ENCODE results near the gene GALNT11. TPM values are rescaled to one million over a fixed set of nuclear protein-coding genes. Genes with fewer than 3 reads are reported as not detected.
"Not testable (repeated sequence)": the region's sequence is repeated elsewhere in the genome, so short reads cannot be mapped to it uniquely, and the experiment has no call there.

The GALNT11 gene
- total RNA-seq, 1 donor from 2014 or later = 9.0 TPM

DNA sequence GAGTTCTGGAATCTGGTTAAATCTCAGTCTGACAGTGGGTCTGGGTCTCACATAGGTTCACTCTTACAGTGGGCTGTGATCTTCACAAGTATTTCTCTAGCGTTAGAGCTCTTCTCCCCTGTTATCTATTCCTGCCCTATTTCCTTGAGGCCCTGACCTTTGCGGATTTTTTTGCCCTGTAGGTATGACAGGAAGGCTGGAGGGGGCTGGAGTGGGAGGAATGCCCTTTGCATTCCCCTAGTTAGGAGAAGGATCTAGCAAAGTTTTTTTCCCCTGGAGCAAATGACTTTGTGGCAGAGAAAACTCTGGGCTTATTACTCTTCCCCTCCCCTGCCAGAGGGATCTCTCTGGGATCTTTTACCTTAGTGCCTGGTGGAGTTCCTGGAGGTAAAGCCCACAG, 49.2 kb downstream of the GALNT11 start:
- H3K4me1 Mint-ChIP-seq = peaks cover 23% of the 10 kb centered on the region
- H3K9me3 Mint-ChIP-seq = peaks cover 8% of the 10 kb centered on the region
- H3K27me3 Mint-ChIP-seq = no peaks in the 10 kb centered on the region
- DNase-seq (no peak), ATAC-seq (ENCODE audit: low read depth) (no peak)
- POLR2A ChIA-PET = no interaction called here
- TF ChIP-seq, protein P1, sequence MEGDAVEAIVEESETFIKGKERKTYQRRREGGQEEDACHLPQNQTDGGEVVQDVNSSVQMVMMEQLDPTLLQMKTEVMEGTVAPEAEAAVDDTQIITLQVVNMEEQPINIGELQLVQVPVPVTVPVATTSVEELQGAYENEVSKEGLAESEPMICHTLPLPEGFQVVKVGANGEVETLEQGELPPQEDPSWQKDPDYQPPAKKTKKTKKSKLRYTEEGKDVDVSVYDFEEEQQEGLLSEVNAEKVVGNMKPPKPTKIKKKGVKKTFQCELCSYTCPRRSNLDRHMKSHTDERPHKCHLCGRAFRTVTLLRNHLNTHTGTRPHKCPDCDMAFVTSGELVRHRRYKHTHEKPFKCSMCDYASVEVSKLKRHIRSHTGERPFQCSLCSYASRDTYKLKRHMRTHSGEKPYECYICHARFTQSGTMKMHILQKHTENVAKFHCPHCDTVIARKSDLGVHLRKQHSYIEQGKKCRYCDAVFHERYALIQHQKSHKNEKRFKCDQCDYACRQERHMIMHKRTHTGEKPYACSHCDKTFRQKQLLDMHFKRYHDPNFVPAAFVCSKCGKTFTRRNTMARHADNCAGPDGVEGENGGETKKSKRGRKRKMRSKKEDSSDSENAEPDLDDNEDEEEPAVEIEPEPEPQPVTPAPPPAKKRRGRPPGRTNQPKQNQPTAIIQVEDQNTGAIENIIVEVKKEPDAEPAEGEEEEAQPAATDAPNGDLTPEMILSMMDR (IDR thresholded peaks at IDR 0.05) = no peak
- peaks cover 11% of the 10 kb centered on the region for H3K36me3 Mint-ChIP-seq (ENCODE audit: low read depth)
- no peak overlapping the region for H3K4me3 Mint-ChIP-seq
- intact Hi-C loops (cut with micrococcal nuclease) = no loop called here
- CTCF ChIA-PET = no interaction called here
- H3K27ac Mint-ChIP-seq = no peak overlapping the region

DNA sequence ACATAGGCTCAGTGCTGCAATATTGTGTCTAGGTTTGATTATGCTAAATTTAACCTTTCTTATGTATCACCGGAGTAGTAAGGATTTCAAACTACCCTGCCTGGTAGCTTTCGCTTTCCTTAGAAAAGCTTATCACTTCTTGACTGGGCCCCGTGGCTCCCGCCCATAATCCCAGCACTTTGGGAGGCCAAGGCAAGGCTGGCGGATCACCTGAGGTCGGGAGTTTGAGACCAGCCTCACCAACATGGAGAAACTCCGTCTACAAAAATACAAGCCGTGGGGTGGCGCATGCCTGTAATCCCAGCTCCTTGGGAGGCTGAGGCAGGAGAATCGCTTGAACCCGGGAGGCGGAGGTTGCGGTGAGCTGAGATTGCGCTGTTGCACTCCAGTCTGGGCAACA, 49.9 kb downstream of the GALNT11 start:
- POLR2A ChIA-PET = interaction anchor here (0.7 kb wide), 1 partner anchor 16 kb away, joined by 3 read pairs; no protein-coding TSS in a partner anchor
- H3K27ac Mint-ChIP-seq, CTCF ChIA-PET: not testable (repeated sequence)

DNA sequence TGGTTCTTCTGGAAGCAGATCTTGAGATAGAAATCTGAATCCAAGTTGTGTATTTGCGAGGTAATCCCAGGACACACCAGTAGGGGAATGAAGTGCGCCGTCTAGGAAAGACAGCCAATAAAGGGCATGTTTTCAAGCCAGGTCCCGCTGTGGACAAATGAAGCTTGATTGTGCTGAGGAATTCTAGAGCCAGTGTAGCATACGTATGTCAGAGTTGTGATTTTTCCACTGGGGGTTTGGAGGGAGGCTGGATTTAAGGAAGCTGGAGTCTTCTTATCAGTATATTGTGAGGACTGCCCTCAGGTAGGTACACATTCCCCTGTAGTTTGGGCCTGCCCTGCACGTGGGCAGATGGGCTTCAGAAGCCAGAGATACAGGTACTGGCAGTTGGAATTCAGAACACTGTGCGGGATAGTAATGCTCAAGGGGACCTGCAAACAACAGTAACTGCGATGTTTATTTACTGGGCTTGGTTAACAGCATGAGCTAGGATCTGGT, 50.9 kb downstream of the GALNT11 start:
- H3K4me1 Mint-ChIP-seq = peaks cover 23% of the 10 kb centered on the region
- TF ChIP-seq, protein P1 (IDR thresholded peaks at IDR 0.05) = no peak
- H3K9me3 Mint-ChIP-seq = no peaks in the 10 kb centered on the region
- DNase-seq (no peak), ATAC-seq (ENCODE audit: low read depth) (no peak)
- POLR2A ChIA-PET = no interaction called here
- H3K27me3 Mint-ChIP-seq = no peaks in the 10 kb centered on the region
- H3K27ac Mint-ChIP-seq = no peak overlapping the region
- CTCF ChIA-PET = no interaction called here
- H3K4me3 Mint-ChIP-seq = no peak overlapping the region
- intact Hi-C loops (cut with micrococcal nuclease) = no loop called here
- H3K36me3 Mint-ChIP-seq (ENCODE audit: low read depth) = no peaks in the 10 kb centered on the region

More for the DNA sequence above, 49.9 kb downstream of the GALNT11 start:
- DNase-seq; H3K4me3 Mint-ChIP-seq; H3K36me3 Mint-ChIP-seq (ENCODE audit: low read depth); H3K27me3 Mint-ChIP-seq; H3K9me3 Mint-ChIP-seq; intact Hi-C loops (cut with micrococcal nuclease); ATAC-seq (ENCODE audit: low read depth): not testable (repeated sequence)
- H3K4me1 Mint-ChIP-seq = peaks cover 23% of the 10 kb centered on the region

DNA sequence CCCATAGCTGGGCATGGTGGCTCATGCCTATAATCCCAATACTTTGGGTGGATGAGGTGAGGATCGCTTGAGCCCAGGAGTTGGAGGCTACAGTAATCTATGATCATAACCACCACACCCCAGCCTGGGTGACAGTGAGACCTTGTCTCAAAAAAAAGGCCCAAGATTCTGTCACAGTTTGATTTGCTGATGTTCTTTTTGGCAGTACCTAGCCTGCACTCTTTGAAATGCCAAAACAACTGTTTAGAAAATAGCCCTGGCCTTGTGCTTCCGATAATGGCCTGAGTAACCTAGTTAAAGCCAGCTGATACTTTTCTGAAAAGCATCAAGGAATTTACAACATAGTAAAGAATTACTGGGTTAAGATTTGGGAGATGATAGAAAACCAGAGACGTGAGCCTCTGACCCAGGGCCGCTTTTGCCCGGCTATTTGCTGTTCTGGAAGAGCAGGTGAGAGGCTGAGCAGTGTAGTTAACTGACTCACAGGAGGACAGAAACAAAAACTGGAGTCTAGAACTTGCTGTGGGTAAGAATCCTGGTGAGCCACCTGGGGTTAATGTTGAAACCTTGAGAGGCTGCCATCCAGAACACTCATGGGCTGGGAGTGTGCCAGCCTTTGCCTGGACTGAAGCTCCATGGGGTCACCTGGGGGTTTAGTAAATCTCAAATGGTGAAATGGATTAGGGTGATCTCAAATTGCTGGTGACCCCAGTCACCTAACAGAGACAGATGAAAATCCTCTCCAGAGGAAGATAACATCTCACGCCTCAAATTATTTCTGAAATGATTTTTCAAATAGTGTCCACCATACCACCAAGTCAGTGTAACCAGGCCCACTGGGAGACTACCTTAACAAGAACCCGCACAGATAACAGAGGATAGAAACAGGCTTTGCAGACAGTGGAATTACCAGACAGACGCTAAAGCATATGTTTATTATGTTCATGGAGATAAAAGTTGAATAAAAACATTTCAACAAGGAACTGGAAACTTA, 51.8 kb downstream of the GALNT11 start:
- no peak overlapping the region for H3K4me3 Mint-ChIP-seq
- ChIA-PET CTCF (no interaction called here), POLR2A (no interaction called here)
- no peak for DNase-seq
- TF ChIP-seq, protein P1 (IDR thresholded peaks at IDR 0.05) = no peak
- no peak overlapping the region for H3K27ac Mint-ChIP-seq
- H3K4me1 Mint-ChIP-seq = peaks cover 23% of the 10 kb centered on the region
- H3K36me3 Mint-ChIP-seq (ENCODE audit: low read depth) = no peaks in the 10 kb centered on the region
- ATAC-seq (ENCODE audit: low read depth) = no peak
- H3K9me3 Mint-ChIP-seq = no peaks in the 10 kb centered on the region
- H3K27me3 Mint-ChIP-seq = no peaks in the 10 kb centered on the region
- intact Hi-C loops (cut with micrococcal nuclease) = no loop called here

DNA sequence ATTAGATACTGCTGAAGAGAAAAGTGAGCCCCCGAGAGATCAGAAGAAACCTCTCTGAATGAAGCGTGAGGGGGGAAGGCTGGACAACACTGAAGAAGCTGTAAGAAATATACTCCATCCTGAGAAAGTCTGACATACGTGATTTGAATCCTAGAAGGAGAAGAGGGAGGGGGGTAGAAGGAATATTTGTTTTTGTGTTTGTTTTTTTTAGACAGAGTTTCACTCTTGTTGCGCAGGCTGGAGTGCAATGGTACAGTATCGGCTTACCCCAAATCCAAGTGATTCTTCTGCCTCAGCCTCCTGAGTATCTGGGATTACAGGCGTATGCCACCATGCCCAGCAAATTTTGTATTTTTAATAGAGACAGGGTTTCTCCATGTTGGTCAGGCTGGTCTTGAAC, 52.6 kb downstream of the GALNT11 start:
- ChIA-PET POLR2A (no interaction called here), CTCF (no interaction called here)
- Mint-ChIP-seq H3K27me3 (no peaks in the 10 kb centered on the region), H3K27ac (no peak overlapping the region), H3K36me3 (ENCODE audit: low read depth) (no peaks in the 10 kb centered on the region), H3K4me3 (no peak overlapping the region), H3K4me1 (peaks cover 23% of the 10 kb centered on the region), H3K9me3 (no peaks in the 10 kb centered on the region)
- intact Hi-C loops (cut with micrococcal nuclease) = no loop called here
- TF ChIP-seq, protein P1 (IDR thresholded peaks at IDR 0.05) = no peak
- no peak for DNase-seq
- no peak for ATAC-seq (ENCODE audit: low read depth)
